ENCODE data around the gene FAM78A.

The FAM78A gene

GRCh38 chr9:131318231-131319085, 42.1 kb upstream of the FAM78A start:
- TF ChIP-seq, protein P1, sequence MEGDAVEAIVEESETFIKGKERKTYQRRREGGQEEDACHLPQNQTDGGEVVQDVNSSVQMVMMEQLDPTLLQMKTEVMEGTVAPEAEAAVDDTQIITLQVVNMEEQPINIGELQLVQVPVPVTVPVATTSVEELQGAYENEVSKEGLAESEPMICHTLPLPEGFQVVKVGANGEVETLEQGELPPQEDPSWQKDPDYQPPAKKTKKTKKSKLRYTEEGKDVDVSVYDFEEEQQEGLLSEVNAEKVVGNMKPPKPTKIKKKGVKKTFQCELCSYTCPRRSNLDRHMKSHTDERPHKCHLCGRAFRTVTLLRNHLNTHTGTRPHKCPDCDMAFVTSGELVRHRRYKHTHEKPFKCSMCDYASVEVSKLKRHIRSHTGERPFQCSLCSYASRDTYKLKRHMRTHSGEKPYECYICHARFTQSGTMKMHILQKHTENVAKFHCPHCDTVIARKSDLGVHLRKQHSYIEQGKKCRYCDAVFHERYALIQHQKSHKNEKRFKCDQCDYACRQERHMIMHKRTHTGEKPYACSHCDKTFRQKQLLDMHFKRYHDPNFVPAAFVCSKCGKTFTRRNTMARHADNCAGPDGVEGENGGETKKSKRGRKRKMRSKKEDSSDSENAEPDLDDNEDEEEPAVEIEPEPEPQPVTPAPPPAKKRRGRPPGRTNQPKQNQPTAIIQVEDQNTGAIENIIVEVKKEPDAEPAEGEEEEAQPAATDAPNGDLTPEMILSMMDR (IDR thresholded peaks at IDR 0.05; ENCODE audit: insufficient read depth, low read length, missing control alignments): no peak
- no peak for DNase-seq (ENCODE audit: low read depth, low spot score)
- no peak overlapping the region for H3K4me3 ChIP-seq (ENCODE audit: low read depth, low read length)
- ChIA-PET POLR2A (no interaction called here), CTCF (interaction anchor here (1.0 kb wide), 1 partner anchor 141 kb away, joined by 3 read pairs; no protein-coding TSS in a partner anchor)

GRCh38 chr9:131312822-131313770, 36.8 kb upstream of the FAM78A start:
- H3K4me3 ChIP-seq (ENCODE audit: low read depth, low read length): no peak overlapping the region
- ChIA-PET CTCF (no interaction called here), POLR2A (no interaction called here)
- TF ChIP-seq, protein P1 (IDR thresholded peaks at IDR 0.05; ENCODE audit: insufficient read depth, low read length, missing control alignments): no peak
- DNase-seq (ENCODE audit: low read depth, low spot score): no peak

GRCh38 chr9:131312246-131312645, 35.9 kb upstream of the FAM78A start:
- ChIA-PET POLR2A (no interaction called here), CTCF (no interaction called here)
- no peak for DNase-seq (ENCODE audit: low read depth, low spot score)
- TF ChIP-seq, protein P1 (IDR thresholded peaks at IDR 0.05; ENCODE audit: insufficient read depth, low read length, missing control alignments): no peak
- H3K4me3 ChIP-seq (ENCODE audit: low read depth, low read length): no peak overlapping the region

DNA sequence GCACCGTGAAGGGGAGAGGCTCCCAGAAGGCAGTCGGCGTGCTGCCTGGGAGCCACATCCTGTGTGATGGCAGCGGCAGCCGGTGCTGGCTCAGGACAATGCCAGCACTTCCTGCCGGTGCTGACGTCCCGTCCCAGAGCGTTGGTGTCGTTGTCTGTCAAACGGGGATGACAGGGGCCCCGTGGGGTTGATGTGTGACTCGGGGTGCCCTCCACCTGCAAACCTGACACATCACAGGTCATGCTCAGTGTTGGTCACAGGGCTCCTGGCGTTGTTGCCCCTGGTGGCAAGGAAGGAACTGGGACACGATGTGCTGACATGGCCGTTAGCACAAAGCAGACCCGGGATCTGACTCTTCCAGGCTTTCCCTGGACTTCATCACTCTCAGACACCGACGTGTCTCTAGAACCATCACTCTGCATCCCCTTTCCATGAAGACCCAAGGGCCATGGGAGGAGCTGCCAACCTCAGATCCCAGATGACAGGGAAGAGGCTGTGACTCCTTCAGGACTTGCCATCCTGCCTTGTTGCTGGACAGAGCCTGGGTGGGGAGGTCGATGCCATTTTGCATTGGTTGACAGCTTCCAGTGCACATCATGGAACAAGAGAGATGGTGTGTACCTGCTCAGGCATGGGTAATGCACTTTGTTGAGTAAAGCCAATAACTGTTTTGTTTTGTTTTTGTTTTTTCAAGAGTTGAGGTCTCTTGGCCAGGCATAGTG, 34.7 kb upstream of the FAM78A start:
- no peak for DNase-seq (ENCODE audit: low read depth, low spot score)
- POLR2A ChIA-PET: no interaction called here
- CTCF ChIA-PET: no interaction called here
- TF ChIP-seq, protein P1 (IDR thresholded peaks at IDR 0.05; ENCODE audit: insufficient read depth, low read length, missing control alignments): no peak
- H3K4me3 ChIP-seq (ENCODE audit: low read depth, low read length): no peak overlapping the region

- POLR2A ChIA-PET: no interaction called here
- TF ChIP-seq, protein P1 (IDR thresholded peaks at IDR 0.05; ENCODE audit: insufficient read depth, low read length, missing control alignments): no peak
- H3K4me3 ChIP-seq (ENCODE audit: low read depth, low read length): no peak overlapping the region
- no peak for DNase-seq (ENCODE audit: low read depth, low spot score)
- CTCF ChIA-PET: interaction anchor here (0.9 to 1.6 kb wide), 3 partner anchors 26 to 253 kb away, joined by 3 to 6 read pairs (median 3); no protein-coding TSS in a partner anchor
Observed at GRCh38 chr9:131309530-131310276, 33.4 kb upstream of the FAM78A start.

Measured in AG04449 (cell line).